ENCODE data around the gene PCGF1. TPM values are rescaled to one million over a fixed set of nuclear protein-coding genes. Genes with fewer than 3 reads are reported as not detected.

The PCGF1 gene
- total RNA-seq, 2 experiments from 2014 or later: 25.8 to 35.6 TPM

- H3K36me3 Mint-ChIP-seq (ENCODE audit: low read depth): peaks cover 35% of the 10 kb centered on the region
- H3K4me3 Mint-ChIP-seq: no peak overlapping the region
- POLR2A ChIA-PET: no interaction called here
- H3K27me3 Mint-ChIP-seq: peaks cover 11% of the 10 kb centered on the region
- no peak overlapping the region for H3K27ac Mint-ChIP-seq
- no peak for DNase-seq
- peaks cover 35% of the 10 kb centered on the region for H3K4me1 Mint-ChIP-seq
- CTCF ChIA-PET: interaction anchor here (1.1 to 2.2 kb wide), 3 partner anchors 8 to 42 kb away, joined by 3 to 6 read pairs (median 3); partner anchors contain the start of genes CCDC142 and TTC31
- peaks cover 5% of the 10 kb centered on the region for H3K9me3 Mint-ChIP-seq
These were observed 17.6 kb upstream of the PCGF1 start for GRCh38 chr2:74524955-74525716.

GRCh38 chr2:74524005-74524404 is 16.5 kb upstream of the PCGF1 start:
- Mint-ChIP-seq H3K9me3 (peaks cover 5% of the 10 kb centered on the region), H3K27me3 (peaks cover 23% of the 10 kb centered on the region), H3K4me1 (peaks cover 34% of the 10 kb centered on the region), H3K4me3 (no peak overlapping the region), H3K27ac (no peak overlapping the region), H3K36me3 (ENCODE audit: low read depth) (peaks cover 32% of the 10 kb centered on the region)
- no peak for DNase-seq
- CTCF ChIA-PET: interaction anchor here (1.0 to 1.4 kb wide), 3 partner anchors 9 to 13 kb away, joined by 3 read pairs; partner anchors contain the start of gene TLX2
- POLR2A ChIA-PET: no interaction called here

- no peak for DNase-seq
- Mint-ChIP-seq H3K27ac (no peak overlapping the region), H3K9me3 (peaks cover 5% of the 10 kb centered on the region), H3K36me3 (ENCODE audit: low read depth) (peaks cover 18% of the 10 kb centered on the region), H3K27me3 (peaks cover 36% of the 10 kb centered on the region), H3K4me1 (peaks cover 21% of the 10 kb centered on the region), H3K4me3 (no peak overlapping the region)
- ChIA-PET POLR2A (no interaction called here), CTCF (interaction anchor here (0.6 to 1.7 kb wide), 8 partner anchors 9 to 39 kb away, joined by 3 to 7 read pairs (median 3); partner anchors contain the start of gene TLX2)
These were observed 15.0 kb upstream of the PCGF1 start for GRCh38 chr2:74522516-74522915.

GRCh38 chr2:74516650-74517049 is 9.2 kb upstream of the PCGF1 start:
- Mint-ChIP-seq H3K4me1 (peaks cover 30% of the 10 kb centered on the region), H3K27ac (no peak overlapping the region), H3K27me3 (peaks cover 74% of the 10 kb centered on the region), H3K9me3 (no peaks in the 10 kb centered on the region), H3K36me3 (ENCODE audit: low read depth) (peaks cover 10% of the 10 kb centered on the region), H3K4me3 (peak overlapping the region; percentile 55)
- no peak for DNase-seq
- ChIA-PET CTCF (interaction anchor here (1.2 to 2.0 kb wide), 5 partner anchors 10 to 22 kb away, joined by 3 to 6 read pairs (median 4); partner anchors contain the start of genes AUP1, DQX1 and HTRA2), POLR2A (no interaction called here)

- H3K4me1 Mint-ChIP-seq: peaks cover 32% of the 10 kb centered on the region
- peak overlapping the region; percentile 55 for H3K4me3 Mint-ChIP-seq
- DNase-seq: peak; percentile 73
- peak overlapping the region; percentile 56 for H3K27ac Mint-ChIP-seq
- H3K9me3 Mint-ChIP-seq: no peaks in the 10 kb centered on the region
- H3K27me3 Mint-ChIP-seq: peaks cover 79% of the 10 kb centered on the region
- CTCF ChIA-PET: interaction anchor here (0.6 to 2.0 kb wide), 5 partner anchors 12 to 58 kb away, joined by 3 to 6 read pairs (median 4); partner anchors contain the start of genes AUP1 and HTRA2
- peaks cover 10% of the 10 kb centered on the region for H3K36me3 Mint-ChIP-seq (ENCODE audit: low read depth)
- POLR2A ChIA-PET: no interaction called here
These were observed 8.6 kb upstream of the PCGF1 start for GRCh38 chr2:74515981-74516633.

- H3K4me1 Mint-ChIP-seq: peaks cover 36% of the 10 kb centered on the region
- DNase-seq: no peak
- peaks cover 10% of the 10 kb centered on the region for H3K36me3 Mint-ChIP-seq (ENCODE audit: low read depth)
- peaks cover 81% of the 10 kb centered on the region for H3K27me3 Mint-ChIP-seq
- CTCF ChIA-PET: interaction anchor here (1.0 to 2.7 kb wide), 7 partner anchors 8 to 72 kb away, joined by 3 to 9 read pairs (median 4); partner anchors contain the start of genes AUP1 and HTRA2
- POLR2A ChIA-PET: no interaction called here
- no peak overlapping the region for H3K27ac Mint-ChIP-seq
- H3K9me3 Mint-ChIP-seq: no peaks in the 10 kb centered on the region
- H3K4me3 Mint-ChIP-seq: peak overlapping the region; percentile 66
These were observed 7.9 kb upstream of the PCGF1 start for GRCh38 chr2:74515271-74515980.

GRCh38 chr2:74514368-74515270 is 7.1 kb upstream of the PCGF1 start, which contains the start of gene TLX2:
TLX2 (plus strand) TSS chr2:74514450; CDS start chr2:74514807, 357 bp downstream.
- peaks cover 36% of the 10 kb centered on the region for H3K4me1 Mint-ChIP-seq
- peaks cover 78% of the 10 kb centered on the region for H3K27me3 Mint-ChIP-seq
- no peaks in the 10 kb centered on the region for H3K9me3 Mint-ChIP-seq
- peaks cover 10% of the 10 kb centered on the region for H3K36me3 Mint-ChIP-seq (ENCODE audit: low read depth)
- H3K4me3 Mint-ChIP-seq: peak within 1 kb of the TSS; percentile 66
- POLR2A ChIA-PET: no interaction called here
- H3K27ac Mint-ChIP-seq: no peak within 1 kb of the TSS
- CTCF ChIA-PET: interaction anchor here (1.0 to 2.7 kb wide), 6 partner anchors 8 to 73 kb away, joined by 3 to 9 read pairs (median 4); no protein-coding TSS in a partner anchor
- no peak for DNase-seq

- Mint-ChIP-seq H3K4me1 (peaks cover 37% of the 10 kb centered on the region), H3K36me3 (ENCODE audit: low read depth) (peaks cover 10% of the 10 kb centered on the region), H3K27me3 (peaks cover 70% of the 10 kb centered on the region), H3K27ac (no peak overlapping the region), H3K9me3 (no peaks in the 10 kb centered on the region), H3K4me3 (peak overlapping the region; percentile 41)
- CTCF ChIA-PET: interaction anchor here (1.0 to 2.7 kb wide), 7 partner anchors 9 to 73 kb away, joined by 3 to 9 read pairs (median 4); no protein-coding TSS in a partner anchor
- POLR2A ChIA-PET: no interaction called here
- DNase-seq: peak; percentile 29
These were observed 6.3 kb upstream of the PCGF1 start for GRCh38 chr2:74513605-74514367.

GRCh38 chr2:74512744-74513604 is 5.5 kb upstream of the PCGF1 start:
- Mint-ChIP-seq H3K4me1 (peaks cover 45% of the 10 kb centered on the region), H3K36me3 (ENCODE audit: low read depth) (peaks cover 12% of the 10 kb centered on the region), H3K27me3 (peaks cover 64% of the 10 kb centered on the region), H3K27ac (no peak overlapping the region), H3K9me3 (no peaks in the 10 kb centered on the region), H3K4me3 (no peak overlapping the region)
- POLR2A ChIA-PET: no interaction called here
- CTCF ChIA-PET: interaction anchor here (0.8 to 2.7 kb wide), 6 partner anchors 9 to 73 kb away, joined by 3 to 9 read pairs (median 3); partner anchors contain the start of genes AUP1 and HTRA2
- DNase-seq: no peak

- POLR2A ChIA-PET: interaction anchor here (0.5 kb wide), 1 partner anchor 598 kb away, joined by 4 read pairs; no protein-coding TSS in a partner anchor
- no peak overlapping the region for H3K4me3 Mint-ChIP-seq
- peaks cover 48% of the 10 kb centered on the region for H3K27me3 Mint-ChIP-seq
- peaks cover 13% of the 10 kb centered on the region for H3K36me3 Mint-ChIP-seq (ENCODE audit: low read depth)
- DNase-seq: no peak
- H3K27ac Mint-ChIP-seq: no peak overlapping the region
- no peaks in the 10 kb centered on the region for H3K9me3 Mint-ChIP-seq
- H3K4me1 Mint-ChIP-seq: peaks cover 48% of the 10 kb centered on the region
- CTCF ChIA-PET: interaction anchor here (0.7 kb wide), 1 partner anchor 13 kb away, joined by 3 read pairs; no protein-coding TSS in a partner anchor
These were observed 3.9 kb upstream of the PCGF1 start for GRCh38 chr2:74511104-74511989.
